Breast epithelium (tissue), 3 donors: ENCODE results near the gene TXNDC15.

Experiments used
- CTCF ChIP-seq, 3 donors: fragments of 450-650 bp; IDR thresholded peaks; one replicate each; pipeline ENCODE4 v1.5.1; 2016 to 2017; ENCODE audit warnings: antibody characterized with exemption in 3 of 3, mild to moderate bottlenecking in 3 of 3, moderate library complexity in 3 of 3
- POLR2AphosphoS5 ChIP-seq, 3 donors: sonication (generic); formaldehyde crosslinking; IDR thresholded peaks; one replicate each; pipeline ENCODE4 v1.6.1; 2017; ENCODE audit warnings: antibody characterized with exemption in 3 of 3

- no peak for TF ChIP-seq CTCF (IDR thresholded peaks at IDR 0.05)
- no peak for TF ChIP-seq POLR2AphosphoS5 (IDR thresholded peaks at IDR 0.05)
These were observed 63.9 kb downstream of the TXNDC15 start for GRCh38 chr5:134938030-134938429.
